MM.1S (cell line): ENCODE results near the gene CLIC5.

Experiments
- CTCF ChIP-seq: fragments of 300-600 bp; sonication (generic); IDR thresholded peaks from 2 replicates; pipeline ENCODE4 v1.5.1; 2016; ENCODE audit warnings: antibody characterized with exemption, low read length, mixed read lengths
- EZH2 ChIP-seq: fragments of 300-600 bp; sonication (generic); optimal IDR thresholded peaks from 2 replicates; pipeline ENCODE3; 2017; ENCODE audit warnings: low read depth, mild to moderate bottlenecking, antibody characterized with exemption, low read length, mixed read lengths

- no peak for TF ChIP-seq CTCF
- TF ChIP-seq EZH2 = no peak
These were observed 99.0 kb downstream of the CLIC5 start for GRCh38 chr6:45916692-45917091.
